Stimulated activated CD8-positive, alpha-beta memory T cell treated with anti-CD3 and anti-CD28 coated beads, Interleukin-12 subunit alpha, Interleukin-12 subunit beta, amount 100 ng/mL, for 24 hours (primary cell): ENCODE measurements around the gene FAM3D.
"Not testable (repeated sequence)": the region's sequence is repeated elsewhere in the genome, so short reads cannot be mapped to it uniquely, and the experiment has no call there.

Experiments
- DNase-seq: peaks from one replicate; pipeline ENCODE4 v3.0.0-alpha.2; 2020; ENCODE audit errors: extremely low read depth

The FAM3D gene

GRCh38 chr3:58683466-58683865 is 16.9 kb upstream of the FAM3D start:
- DNase-seq, result no peak

- no peak for DNase-seq
Observed at GRCh38 chr3:58683001-58683458, 16.5 kb upstream of the FAM3D start.

- DNase-seq, result no peak
Observed at GRCh38 chr3:58681863-58682262, 15.3 kb upstream of the FAM3D start.

DNA sequence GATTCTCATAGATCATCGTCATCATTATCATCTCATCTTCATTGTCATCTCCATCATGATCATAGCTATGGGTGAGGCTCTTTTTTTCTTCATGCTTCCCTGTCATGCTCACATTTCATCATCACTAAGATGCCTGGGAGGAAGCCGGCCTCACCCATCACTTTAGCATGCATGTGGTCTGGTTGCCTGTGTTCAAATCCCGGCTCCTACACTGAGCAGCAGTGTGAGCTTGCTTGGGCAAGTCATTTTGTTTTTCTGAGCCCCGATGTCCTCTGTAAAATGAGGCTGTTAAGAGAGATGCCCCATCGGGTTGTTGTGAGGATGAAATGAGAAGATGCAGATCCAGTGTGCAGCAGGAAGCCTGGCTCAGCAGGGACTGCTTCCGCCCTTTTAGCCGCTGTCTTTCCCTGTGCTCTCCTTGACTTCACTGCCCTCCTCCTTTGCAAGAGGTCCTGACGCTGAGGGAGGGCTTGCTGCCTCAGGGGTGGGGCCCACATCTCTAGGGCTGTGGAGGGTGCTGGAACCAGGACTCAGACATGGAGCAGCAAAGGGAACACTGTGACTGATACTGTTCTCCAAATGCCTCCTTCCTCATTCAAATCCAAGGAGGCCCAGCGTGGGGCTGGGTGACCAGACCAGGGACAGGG is 14.4 kb upstream of the FAM3D start:
- no peak for DNase-seq

GRCh38 chr3:58679974-58680666 is 13.5 kb upstream of the FAM3D start:
- no peak for DNase-seq

DNA sequence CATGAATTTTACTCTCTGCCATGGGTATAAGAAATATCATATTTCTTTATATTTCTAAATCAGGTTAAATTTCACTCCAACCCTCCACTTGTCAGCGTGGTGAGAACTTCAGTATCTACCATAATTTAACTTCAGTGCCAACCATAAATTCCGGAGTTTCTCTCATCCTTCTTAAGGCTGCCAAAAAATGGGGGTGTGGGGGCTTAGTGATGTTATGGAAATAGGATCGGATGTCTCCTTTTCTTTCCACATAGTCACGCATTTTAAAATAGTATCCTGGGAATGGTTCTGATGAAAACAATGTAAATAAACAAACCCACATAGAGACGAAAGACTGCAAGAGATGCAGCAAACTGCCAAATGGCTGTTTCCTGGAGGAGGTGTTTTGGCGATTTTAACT is 12.9 kb upstream of the FAM3D start:
- no peak for DNase-seq

- not testable (repeated sequence) for DNase-seq
Observed at GRCh38 chr3:58678177-58678970, 11.8 kb upstream of the FAM3D start.

- no peak for DNase-seq
Observed at GRCh38 chr3:58672880-58673279, 6.3 kb upstream of the FAM3D start.

GRCh38 chr3:58672451-58672850 is 5.9 kb upstream of the FAM3D start:
- no peak for DNase-seq

GRCh38 chr3:58670506-58671135 is 4.0 kb upstream of the FAM3D start:
- DNase-seq, result no peak

- DNase-seq, result no peak
Observed at GRCh38 chr3:58668247-58668646, 1.7 kb upstream of the FAM3D start.

DNA sequence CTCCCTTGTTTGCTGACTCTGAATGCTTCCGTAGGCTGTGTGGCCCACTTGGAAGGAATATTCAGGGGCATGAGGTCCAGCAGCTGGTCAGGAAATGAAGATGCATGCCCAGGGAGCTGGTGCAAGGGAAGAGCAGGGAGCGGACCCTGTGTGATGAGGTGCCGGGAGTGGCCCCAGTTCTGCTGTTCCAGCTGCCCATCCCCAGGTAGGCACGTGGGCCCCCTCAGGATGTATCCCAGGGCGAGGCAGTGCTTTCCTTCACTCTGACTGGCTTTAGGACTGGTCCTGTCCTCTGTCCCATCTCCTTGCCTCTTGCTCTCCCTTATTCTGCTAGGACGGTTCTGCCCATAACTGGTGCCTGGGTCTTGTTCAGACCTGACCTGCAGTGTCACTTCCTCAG is 1.1 kb upstream of the FAM3D start:
- DNase-seq, result no peak

DNA sequence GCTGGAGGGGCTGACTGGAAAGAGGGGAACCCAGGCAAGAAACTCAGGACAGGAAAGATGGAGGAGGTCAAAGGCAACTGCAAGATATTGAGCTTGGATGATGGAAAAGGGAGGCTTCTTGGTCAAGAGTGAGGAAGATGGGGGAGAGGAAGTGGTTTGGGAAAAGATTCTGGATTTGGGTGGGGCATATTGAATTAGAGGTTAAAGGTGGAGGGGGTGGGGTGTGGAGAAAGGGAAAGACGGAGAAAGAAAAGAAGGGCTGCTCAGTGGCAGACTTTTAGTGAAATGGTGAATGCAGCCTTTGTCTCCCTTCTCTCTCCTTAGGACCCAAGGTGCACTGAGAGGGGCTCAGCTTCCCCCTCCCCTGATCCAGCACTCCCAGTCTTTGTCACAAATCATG is 655 bp upstream of the FAM3D start:
- no peak for DNase-seq

GRCh38 chr3:58665405-58665804 is 1.2 kb downstream of the FAM3D start:
- DNase-seq, result no peak

DNA sequence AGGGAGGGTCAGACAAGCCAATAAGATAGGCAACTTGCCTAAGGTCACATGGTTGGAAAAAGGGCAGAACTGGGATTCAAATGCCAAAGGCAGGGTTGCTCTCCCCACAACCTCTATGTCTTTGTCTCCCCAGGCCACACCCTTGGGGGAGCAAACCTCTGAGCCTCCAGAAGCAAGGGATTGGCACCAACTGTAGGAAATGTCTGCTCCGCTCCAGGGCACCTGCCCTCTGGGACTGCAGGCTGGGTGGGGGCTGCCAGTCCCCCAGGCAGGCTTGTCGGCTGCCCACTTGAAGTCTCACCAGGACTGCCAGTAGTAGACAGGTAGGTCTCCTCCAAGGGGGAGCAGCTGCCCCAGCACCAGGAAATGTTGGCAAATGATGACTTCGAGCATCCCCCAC is 2.0 kb downstream of the FAM3D start:
- no peak for DNase-seq

GRCh38 chr3:58661836-58662420 is 4.6 kb downstream of the FAM3D start:
- no peak for DNase-seq

DNA sequence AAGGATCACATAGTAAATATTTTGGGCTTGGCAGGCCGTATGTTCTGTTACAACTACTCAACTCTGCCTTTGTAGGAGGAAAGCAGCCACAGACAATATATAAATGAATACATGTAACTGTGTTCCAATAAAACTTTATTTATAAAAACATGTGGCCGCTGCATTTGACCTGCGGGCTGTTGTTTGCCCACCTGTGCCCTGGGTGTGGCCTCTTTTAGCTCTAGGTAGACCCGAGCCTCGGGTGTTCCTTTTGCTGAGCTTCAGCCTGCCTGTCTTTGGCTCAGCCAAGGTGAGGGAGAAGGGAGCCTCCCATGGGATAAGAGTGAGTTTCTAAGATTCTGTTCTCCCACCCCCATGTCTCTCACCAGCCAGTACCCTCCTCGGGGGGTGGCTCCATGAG is 5.6 kb downstream of the FAM3D start:
- no peak for DNase-seq

- no peak for DNase-seq
Observed at GRCh38 chr3:58659051-58659675, 7.4 kb downstream of the FAM3D start.

DNA sequence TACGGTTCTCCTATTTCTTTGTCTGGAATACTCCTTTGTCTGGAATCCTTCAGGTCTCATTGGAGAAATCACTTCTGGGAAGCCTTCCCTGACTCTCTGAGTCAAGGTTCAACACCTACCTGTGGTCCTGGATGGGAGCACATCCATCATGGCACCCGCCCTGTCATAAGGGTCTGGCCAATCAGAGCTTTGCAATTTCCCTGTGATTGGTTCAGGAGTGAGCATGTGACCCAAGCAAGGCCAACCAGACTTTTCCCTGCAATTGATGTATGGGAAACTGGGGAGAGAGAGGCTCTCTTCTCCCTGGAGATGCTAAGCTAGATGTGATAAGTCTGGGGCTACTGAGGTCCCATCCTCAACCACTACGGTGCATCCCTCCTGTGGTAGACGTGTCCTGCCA is 8.1 kb downstream of the FAM3D start:
- no peak for DNase-seq

DNA sequence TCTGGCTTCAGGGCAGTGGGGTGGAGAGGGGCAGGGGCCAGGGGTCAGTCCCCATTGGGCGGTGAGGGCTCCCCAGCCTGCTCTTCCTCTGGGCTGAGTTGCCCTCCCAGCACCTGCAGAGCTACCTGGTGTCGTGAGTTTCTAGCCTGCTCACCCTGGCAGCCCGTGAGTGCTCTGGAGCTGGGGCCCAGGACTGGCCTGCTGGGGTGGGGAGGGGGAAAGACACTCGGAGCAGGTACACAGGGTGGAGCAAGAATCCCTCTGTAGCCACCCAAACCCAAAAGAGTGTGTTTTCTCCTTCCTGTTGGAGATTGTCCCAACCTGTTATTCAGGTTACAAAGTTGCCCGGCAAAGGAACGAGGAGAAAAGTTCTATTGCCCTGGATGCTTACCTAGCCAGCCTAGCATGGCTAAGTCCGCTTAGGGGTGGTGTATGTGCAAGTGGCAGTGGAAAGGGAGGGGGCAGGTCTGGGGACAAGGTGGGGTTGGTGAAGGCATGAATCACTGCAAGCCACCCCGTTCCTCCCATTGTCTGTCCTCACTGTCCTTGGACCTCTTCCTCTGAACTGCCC is 8.9 kb downstream of the FAM3D start:
- DNase-seq, result no peak

DNA sequence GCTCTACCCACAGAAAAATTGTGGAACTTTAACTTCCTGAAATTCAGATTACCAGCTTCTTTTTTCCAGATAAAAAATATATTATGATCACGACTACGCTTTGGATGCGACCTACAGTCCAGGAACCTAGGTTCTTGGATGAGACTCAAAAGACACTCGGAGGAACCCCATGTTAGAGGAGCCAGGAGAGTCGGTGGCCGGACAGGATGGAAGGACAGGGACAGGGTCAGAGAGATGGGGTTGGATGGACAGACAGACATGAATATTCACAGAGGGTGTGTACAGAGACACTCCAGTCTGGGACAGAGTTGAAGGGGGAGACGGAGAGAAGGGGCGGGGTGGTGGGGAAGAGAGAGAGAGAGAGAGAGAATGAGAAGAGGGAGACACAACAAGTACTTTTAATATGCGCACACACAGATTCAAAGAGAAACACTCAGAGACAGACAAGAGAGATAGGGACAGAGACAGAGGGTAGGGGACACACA is 9.5 kb downstream of the FAM3D start:
- DNase-seq, result no peak
